ENCODE data around the gene ABHD14A. TPM values are rescaled to one million over a fixed set of nuclear protein-coding genes. Genes with fewer than 3 reads are reported as not detected.

Gene ABHD14A
- total RNA-seq, 3 donors from 2014 or later = 11.8 to 19.7 (median 12.6) TPM

- no peak for ATAC-seq
- Mint-ChIP-seq H3K36me3 (ENCODE audit: insufficient read depth) (no peaks in the 10 kb centered on the region), H3K4me3 (no peak overlapping the region), H3K4me1 (ENCODE audit: low read depth) (no peaks in the 10 kb centered on the region), H3K27me3 (ENCODE audit: low read depth) (no peaks in the 10 kb centered on the region), H3K9me3 (no peaks in the 10 kb centered on the region)
- no peak for DNase-seq
Observed at GRCh38 chr3:52026041-52026440, 51.2 kb downstream of the ABHD14A start.

- H3K36me3 Mint-ChIP-seq (ENCODE audit: insufficient read depth) = no peaks in the 10 kb centered on the region
- no peaks in the 10 kb centered on the region for H3K4me1 Mint-ChIP-seq (ENCODE audit: low read depth)
- no peak overlapping the region for H3K4me3 Mint-ChIP-seq
Observed at GRCh38 chr3:52028572-52028971, 53.7 kb downstream of the ABHD14A start.

GRCh38 chr3:52029053-52029452 lies 54.2 kb downstream of the ABHD14A start:
- Mint-ChIP-seq H3K4me3 (no peak overlapping the region), H3K36me3 (ENCODE audit: insufficient read depth) (no peaks in the 10 kb centered on the region), H3K27me3 (ENCODE audit: low read depth) (no peaks in the 10 kb centered on the region), H3K4me1 (ENCODE audit: low read depth) (no peaks in the 10 kb centered on the region), H3K9me3 (no peaks in the 10 kb centered on the region)
- no peak for DNase-seq
- no peak for ATAC-seq

More at GRCh38 chr3:52028572-52028971, 53.7 kb downstream of the ABHD14A start:
- DNase-seq (no peak), ATAC-seq (no peak)
- Mint-ChIP-seq H3K27me3 (ENCODE audit: low read depth) (no peaks in the 10 kb centered on the region), H3K9me3 (no peaks in the 10 kb centered on the region)

- Mint-ChIP-seq H3K9me3 (no peaks in the 10 kb centered on the region), H3K4me3 (no peak overlapping the region), H3K27me3 (ENCODE audit: low read depth) (no peaks in the 10 kb centered on the region), H3K36me3 (ENCODE audit: insufficient read depth) (no peaks in the 10 kb centered on the region), H3K4me1 (ENCODE audit: low read depth) (no peaks in the 10 kb centered on the region)
- DNase-seq (no peak), ATAC-seq (no peak)
Observed at GRCh38 chr3:52029535-52029934, 54.7 kb downstream of the ABHD14A start.

Other genes with a start within 250 kb of the ABHD14A start
- gene IQCF6, start 195.8 kb upstream of the ABHD14A start, total RNA-seq = not detected
- gene IQCF2, start 113.4 kb upstream of the ABHD14A start, total RNA-seq = not detected
- gene IQCF5, start 99.5 kb upstream of the ABHD14A start, total RNA-seq = not detected
- not detected for gene IQCF1, start 71.7 kb upstream of the ABHD14A start, total RNA-seq
- gene RRP9, start 33.2 kb upstream of the ABHD14A start, total RNA-seq = 100 to 1,000 TPM; 164 to 224 (median 219) TPM
- gene PARP3, start 32.7 kb upstream of the ABHD14A start, total RNA-seq = 1 to 10 TPM; 6.6 to 9.4 (median 8.7) TPM
- gene GPR62, start 19.7 kb upstream of the ABHD14A start, total RNA-seq = not detected
- gene PCBP4, start 7.6 kb upstream of the ABHD14A start, total RNA-seq = 10 to 100 TPM in 2 of 3 donors, 1 to 10 TPM in 1; 9.8 to 12.3 (median 10.4) TPM
- gene ABHD14B, start 1.0 kb upstream of the ABHD14A start, total RNA-seq = 10 to 100 TPM; 27.4 to 30.9 (median 28.5) TPM
- 10 to 100 TPM; 47.6 to 58.1 (median 55.9) TPM for gene ACY1, start 8.5 kb downstream of the ABHD14A start, total RNA-seq
- 1,000 to 10,000 TPM; 1,732 to 1,841 (median 1,813) TPM for gene RPL29, start 20.8 kb downstream of the ABHD14A start, total RNA-seq
- gene DUSP7, start 81.5 kb downstream of the ABHD14A start, total RNA-seq = 10 to 100 TPM; 33.4 to 43.6 (median 38.1) TPM
- 10 to 100 TPM in 2 of 3 donors, 1 to 10 TPM in 1; 9.7 to 14.3 (median 11.7) TPM for gene POC1A, start 179.4 kb downstream of the ABHD14A start, total RNA-seq
- gene ALAS1, start 223.1 kb downstream of the ABHD14A start, total RNA-seq = 10 to 100 TPM; 61.8 to 70.9 (median 66.2) TPM

Measured in activated T-cell treated with anti-CD3 and anti-CD28 coated beads, Interleukin-2, amount 50 U/mL, for 4 hours (primary cell).